H1 (cell line): ENCODE results near the gene RNASET2. TPM values are rescaled to one million over a fixed set of nuclear protein-coding genes. Genes with fewer than 3 reads are reported as not detected.

Source experiments
- CTCF ChIA-PET: fragments of 300-600 bp; sonication (Branson Sonifier 250); formaldehyde crosslinking; loops from one replicate; lab custom pipeline; 2021; ENCODE audit not compliant: partially characterized antibody; lab: Charles Lee
- POLR2A ChIA-PET: fragments of 300-600 bp; sonication (Branson Sonifier 250); formaldehyde crosslinking; loops from one replicate; lab custom pipeline; 2021; ENCODE audit warnings: inconsistent platforms; ENCODE audit not compliant: partially characterized antibody; lab: Charles Lee
- DNase-seq, 2 experiments: peaks; one replicate each; pipeline versions ENCODE4 v3.0.0 to v3.0.0-alpha.2; 2010 to 2022; ENCODE audit warnings: low spot score in 2 of 2, low read depth in 1 of 2, mixed read lengths in 1 of 2
- FAIRE-seq: peaks from 2 replicates; lab custom pipeline; 2011; peaks lifted over from hg19 to GRCh38; lab: Jason Lieb, UNC
- H2AFZ ChIP-seq: 2 replicates; pipeline ENCODE4 v1.8.1; 2012; ENCODE audit warnings: low read length, inconsistent platforms
- H2AK5ac ChIP-seq: 2 replicates; pipeline ENCODE4 v1.6.1; 2013; ENCODE audit warnings: low read depth, low read length
- H2BK120ac ChIP-seq: replicated peaks from 2 replicates; pipeline ENCODE3; 2013; ENCODE audit warnings: low read depth, low read length, inconsistent platforms
- H2BK12ac ChIP-seq: 2 replicates; pipeline ENCODE4 v1.6.1; 2013; ENCODE audit warnings: low read depth, low read length
- H2BK15ac ChIP-seq: 2 replicates; pipeline ENCODE4 v1.6.1; 2013; ENCODE audit warnings: low read length
- H2BK20ac ChIP-seq: 2 replicates; pipeline ENCODE4 v1.6.1; 2013; ENCODE audit warnings: low read length
- H2BK5ac ChIP-seq: 2 replicates; pipeline ENCODE4 v1.6.1; 2013; ENCODE audit warnings: low read depth, low read length
- H3K14ac ChIP-seq: 2 replicates; pipeline ENCODE4 v1.6.1; 2013; ENCODE audit warnings: inconsistent platforms; ENCODE audit not compliant: insufficient read length
- H3K18ac ChIP-seq: 2 replicates; pipeline ENCODE4 v1.6.1; 2013; ENCODE audit warnings: low read length; ENCODE audit errors: extremely low read depth
- H3K23ac ChIP-seq: 2 replicates; pipeline ENCODE4 v1.6.1; 2013; ENCODE audit warnings: inconsistent platforms; ENCODE audit not compliant: insufficient read length
- H3K23me2 ChIP-seq: 2 replicates; pipeline ENCODE4 v1.6.1; 2013; ENCODE audit warnings: low read depth, low read length
- H3K27ac ChIP-seq: 2 replicates; pipeline ENCODE4 v1.6.1; 2011; ENCODE audit warnings: low read depth, low read length, inconsistent platforms
- H3K27me3 ChIP-seq, 4 experiments: replicated peaks in 1 of 4; 1 replicate in 1 of 4; 2 replicates in 3 of 4; pipeline versions ENCODE4 v1.6.1 to v1.8.1; 2011 to 2013; ENCODE audit warnings: low read length in 3 of 4, mild to moderate bottlenecking in 3 of 4, inconsistent platforms in 2 of 4, mixed read lengths in 2 of 4, moderate library complexity in 1 of 4; ENCODE audit not compliant: control insufficient read depth in 3 of 4, insufficient read depth in 3 of 4; ENCODE audit errors: extremely low read depth in 1 of 4
- H3K36me3 ChIP-seq, 4 experiments: 2 replicates each; pipeline versions ENCODE4 v1.6.1 to v1.8.1; 2011 to 2013; ENCODE audit warnings: mild to moderate bottlenecking in 4 of 4, low read length in 3 of 4, moderate library complexity in 2 of 4, control low read depth in 1 of 4, inconsistent platforms in 1 of 4; ENCODE audit not compliant: insufficient read depth in 4 of 4, control insufficient read depth in 2 of 4
- H3K4ac ChIP-seq: replicated peaks from 2 replicates; pipeline ENCODE3; 2013; ENCODE audit warnings: low read length, low read depth, mixed read lengths, inconsistent platforms; ENCODE audit not compliant: insufficient read length
- H3K4me1 ChIP-seq, 4 experiments: replicated peaks in 1 of 4; 1 replicate in 1 of 4; 2 replicates in 3 of 4; pipeline versions ENCODE4 v1.6.1 to v1.8.1; 2011 to 2013; ENCODE audit warnings: low read length in 3 of 4, inconsistent platforms in 2 of 4, mixed read lengths in 1 of 4; ENCODE audit not compliant: insufficient read depth in 4 of 4, control insufficient read depth in 3 of 4
- H3K4me2 ChIP-seq, 2 experiments: 2 replicates each; pipeline versions ENCODE4 v1.6.1 to v1.8.1; 2011 to 2013; ENCODE audit warnings: low read depth in 2 of 2, low read length in 2 of 2, control low read depth in 1 of 2, inconsistent platforms in 1 of 2, mild to moderate bottlenecking in 1 of 2; ENCODE audit not compliant: insufficient read depth in 1 of 2
- H3K4me3 ChIP-seq, 4 experiments: fragments of 200-600, 300-600 bp in 1 of 4; sonication (generic), shearing (Covaris generic), sonication (Bioruptor Twin) in 1 of 4; 2 replicates each; pipeline versions ENCODE4 v1.5.1 to v1.8.1; 2011 to 2016; ENCODE audit warnings: low read length in 4 of 4, low read depth in 3 of 4, control low read depth in 2 of 4, inconsistent platforms in 2 of 4, mild to moderate bottlenecking in 2 of 4, mixed read lengths in 1 of 4, moderate library complexity in 1 of 4; ENCODE audit not compliant: insufficient read depth in 2 of 4; ENCODE audit errors: extremely low read depth in 1 of 4
- H3K56ac ChIP-seq: replicated peaks from 2 replicates; pipeline ENCODE3; 2013; ENCODE audit warnings: low read depth, mild to moderate bottlenecking, mixed read lengths, low read length, inconsistent platforms; ENCODE audit not compliant: insufficient read length
- H3K79me1 ChIP-seq: 2 replicates; pipeline ENCODE4 v1.6.1; 2013; ENCODE audit warnings: low read depth, low read length, control low read depth
- H3K79me2 ChIP-seq, 2 experiments: 2 replicates each; pipeline versions ENCODE4 v1.6.1 to v1.8.1; 2012 to 2013; ENCODE audit warnings: low read length in 2 of 2, mild to moderate bottlenecking in 2 of 2, inconsistent platforms in 1 of 2; ENCODE audit not compliant: insufficient read depth in 2 of 2, control insufficient read depth in 1 of 2
- H3K9ac ChIP-seq, 4 experiments: replicated peaks in 1 of 4; 1 replicate in 1 of 4; 2 replicates in 3 of 4; pipeline versions ENCODE4 v1.6.1 to v1.8.1; 2011 to 2013; ENCODE audit warnings: low read depth in 3 of 4, low read length in 3 of 4, control low read depth in 2 of 4, mild to moderate bottlenecking in 2 of 4, moderate library complexity in 2 of 4, inconsistent platforms in 1 of 4; ENCODE audit errors: extremely low read depth in 1 of 4
- H3K9me3 ChIP-seq, 2 experiments: 2 replicates each; pipeline versions ENCODE4 v1.6.1 to v1.8.1; 2012 to 2013; ENCODE audit warnings: mild to moderate bottlenecking in 2 of 2, moderate library complexity in 2 of 2, control low read depth in 1 of 2, inconsistent platforms in 1 of 2, low read depth in 1 of 2, low read length in 1 of 2, mixed read lengths in 1 of 2; ENCODE audit not compliant: insufficient read depth in 2 of 2
- H4K20me1 ChIP-seq, 2 experiments: replicated peaks in 1 of 2; 2 replicates each; pipeline versions ENCODE3 to v1.8.1; 2011 to 2013; ENCODE audit warnings: inconsistent platforms in 2 of 2, low read length in 2 of 2, mild to moderate bottlenecking in 1 of 2; ENCODE audit not compliant: insufficient read depth in 2 of 2, control insufficient read depth in 1 of 2
- H4K5ac ChIP-seq: 2 replicates; pipeline ENCODE4 v1.6.1; 2013; ENCODE audit warnings: low read length, low read depth, mixed read lengths, inconsistent platforms; ENCODE audit not compliant: insufficient read length
- H4K8ac ChIP-seq: 2 replicates; pipeline ENCODE4 v1.8.0; 2013; ENCODE audit warnings: mild to moderate bottlenecking, moderate library complexity, low read length, inconsistent platforms; ENCODE audit not compliant: insufficient read depth; ENCODE audit errors: extremely low read depth
- H4K91ac ChIP-seq: replicated peaks from 2 replicates; pipeline ENCODE3; 2013; ENCODE audit warnings: low read length, mixed read lengths, inconsistent platforms; ENCODE audit not compliant: insufficient read length
- CEBPB ChIP-seq: IDR thresholded peaks from 2 replicates; pipeline ENCODE4 v1.6.1; 2012; ENCODE audit warnings: low read depth, low read length
- EGR1 ChIP-seq: IDR thresholded peaks from 2 replicates; pipeline ENCODE4 v1.6.1; 2011; ENCODE audit warnings: low read depth, low read length, borderline replicate concordance
- GTF2F1 ChIP-seq: IDR thresholded peaks from 2 replicates; pipeline ENCODE4 v1.6.1; 2012; ENCODE audit warnings: low read depth, low read length, improper control_type of control experiment, borderline replicate concordance
- HDAC6 ChIP-seq: IDR thresholded peaks from one replicate; pipeline ENCODE4 v1.7.1; 2012; ENCODE audit warnings: low read depth, mild to moderate bottlenecking, inconsistent platforms, low read length, moderate library complexity
- JUN ChIP-seq: IDR thresholded peaks from 2 replicates; pipeline ENCODE4 v1.6.1; 2011; ENCODE audit warnings: low read depth, mild to moderate bottlenecking, improper control_type of control experiment, low read length
- KDM1A ChIP-seq: fragments of 200-600, 300-600 bp; sonication (generic); IDR thresholded peaks from 2 replicates; pipeline ENCODE4 v1.7.1; 2016; ENCODE audit warnings: mild to moderate bottlenecking, low read length, borderline replicate concordance
- RXRA ChIP-seq: IDR thresholded peaks from 2 replicates; pipeline ENCODE4 v1.6.1; 2011; ENCODE audit warnings: low read depth, mild to moderate bottlenecking, low read length, moderate library complexity; ENCODE audit not compliant: insufficient read depth
- YY1 ChIP-seq: IDR thresholded peaks from 2 replicates; pipeline ENCODE4 v1.6.1; 2011; ENCODE audit warnings: low read depth, mild to moderate bottlenecking, low read length
- WGBS, 2 experiments: shearing (Covaris generic) in 1 of 2; methylation state at CpG; one replicate each; pipeline versions ENCODE4 v1.1.6 to v1.1.7; 2013 to 2015; ENCODE audit warnings: low lambda C conversion rate in 2 of 2, mixed read lengths in 2 of 2, inconsistent platforms in 1 of 2, low coverage in 1 of 2, missing lambda C conversion rate in 1 of 2; ENCODE audit not compliant: insufficient replicate concordance in 2 of 2, insufficient coverage in 1 of 2, insufficient read length in 1 of 2; ENCODE audit errors: extremely low coverage in 1 of 2, missing lambda C conversion rate in 1 of 2; 5-methylcytosine and 5-hydroxymethylcytosine counted together
- polyA plus RNA-seq, 7 experiments: library from polyadenylated mRNA; depleted of rRNA in 3 of 7; stranded (reverse) in 5 of 7; unstranded in 2 of 7; fragments of >200 nt in 5 of 7; fragments of 200-250 nt in 2 of 7; gene quantifications; 1 replicate in 5 of 7; 2 replicates in 1 of 7; 4 replicates in 1 of 7; pipeline versions ENCODE4 v1.2.1 to v1.2.3, GENCODE V29; 2011 to 2013; ENCODE audit warnings: missing spikeins in 2 of 7, mixed read lengths in 2 of 7
- total RNA-seq: library from RNA; stranded (reverse); fragmentation: NEBNext Ultra II Directional; extraction: Animal tissue kit (Norgen Biotek cat#: 25700); gene quantifications from 2 replicates; pipeline ENCODE4 v1.2.1, GENCODE V29; 2021
- TF ChIP-seq, protein P1 (sequence below): IDR thresholded peaks from 2 replicates; pipeline ENCODE4 v1.6.1; 2012; ENCODE audit warnings: low read length, inconsistent platforms
- TF ChIP-seq, protein P2 (sequence below): IDR thresholded peaks from 2 replicates; pipeline ENCODE4 v1.6.1; 2011; ENCODE audit warnings: low read length, improper control_type of control experiment

The RNASET2 gene
- total and polyA plus RNA-seq, 2 of the 8 experiments (the other 6 are each of a cell fraction or from before 2014, with no cell fraction given): 15.7 to 22.9 TPM

DNA sequence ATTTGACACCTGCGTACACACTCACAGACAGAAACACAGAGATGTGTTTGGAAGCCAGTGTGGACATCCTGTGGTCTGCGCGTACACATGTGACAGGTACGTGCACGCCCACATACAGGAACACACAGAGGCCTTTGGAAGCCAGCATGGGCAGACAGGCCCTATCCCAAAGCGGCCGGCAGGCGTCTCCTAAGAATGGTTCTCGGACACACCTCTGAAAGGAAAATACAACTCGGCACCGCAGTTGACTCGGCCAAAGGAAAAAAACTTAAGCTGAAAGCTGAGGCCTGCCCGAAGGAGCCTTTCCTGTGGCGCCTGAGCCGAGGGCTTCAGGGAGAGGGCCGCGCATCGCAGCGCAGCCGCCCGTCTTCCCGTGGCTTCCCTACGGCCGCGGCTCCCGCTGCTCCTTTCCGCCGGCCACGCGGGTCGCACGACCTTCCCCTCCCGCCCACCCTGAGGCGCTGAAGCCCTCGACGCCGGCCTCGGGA is 41.5 kb upstream of the RNASET2 start:
- ChIA-PET POLR2A (interaction anchor here (0.9 to 2.9 kb wide), 3 partner anchors 9 to 47 kb away, joined by 4 to 6 read pairs (median 4); no protein-coding TSS in a partner anchor), CTCF (interaction anchor here (0.6 to 1.6 kb wide), 4 partner anchors 8 to 233 kb away, joined by 3 to 8 read pairs (median 4); no protein-coding TSS in a partner anchor)
- no peak overlapping the region for H3K27ac ChIP-seq
- H3K23ac ChIP-seq: no peak overlapping the region
- no peaks in the 10 kb centered on the region for H3K9me3 ChIP-seq
- no peak overlapping the region for H3K18ac ChIP-seq
- no peak for FAIRE-seq
- H3K4ac ChIP-seq: no peak overlapping the region
- H2AK5ac ChIP-seq: no peak overlapping the region
- H2AFZ ChIP-seq: no peak overlapping the region
- H3K14ac ChIP-seq: no peak overlapping the region
- H2BK120ac ChIP-seq: no peak overlapping the region
- DNase-seq: peak in 1 of 2 experiments; percentile 70
- WGBS, 2 experiments: 12% methylated on average over 22 of the region's 38 CpGs; no CpG with 5 or more reads in 1 of the 2 experiments
- no peak overlapping the region for H2BK12ac ChIP-seq
- H4K5ac ChIP-seq: no peak overlapping the region
- H3K36me3 ChIP-seq: peaks cover 0 to 27% (median 7%) of the 10 kb centered on the region in 4 experiments; a peak in 4 of 8 replicates
- no peak overlapping the region for H4K8ac ChIP-seq
- peaks cover 4 to 67% of the 10 kb centered on the region in 2 experiments for H3K79me2 ChIP-seq
- peaks cover 6 to 8% of the 10 kb centered on the region in 2 experiments for H4K20me1 ChIP-seq
- H2BK5ac ChIP-seq: no peak overlapping the region
- H3K9ac ChIP-seq: peak overlapping the region in 1 of 4 experiments; percentile 54; a peak in 3 of 7 replicates
- H2BK15ac ChIP-seq: no peak overlapping the region
- peaks cover 13% of the 10 kb centered on the region for H3K79me1 ChIP-seq
- no peak overlapping the region for H2BK20ac ChIP-seq
- no peak overlapping the region for H3K56ac ChIP-seq
- H3K23me2 ChIP-seq: peaks cover 6% of the 10 kb centered on the region; the same call in 1 of the 2 replicates
- H3K4me2 ChIP-seq: peak overlapping the region; percentile 83 to 91
- H3K27me3 ChIP-seq: no peaks in the 10 kb centered on the region
- peaks cover 0 to 8% (median 4%) of the 10 kb centered on the region in 4 experiments; a peak in 5 of 7 replicates for H3K4me1 ChIP-seq
- H4K91ac ChIP-seq: no peak overlapping the region
- peak overlapping the region; percentile 61 to 90 (median 76) for H3K4me3 ChIP-seq
- TF ChIP-seq GTF2F1 (no peak), YY1 (no peak), JUN (no peak), RXRA (no peak), EGR1 (no peak), CEBPB (no peak), KDM1A (peak; percentile 60; the same call in 1 of the 2 replicates), HDAC6 (no peak)
- TF ChIP-seq, protein P1, sequence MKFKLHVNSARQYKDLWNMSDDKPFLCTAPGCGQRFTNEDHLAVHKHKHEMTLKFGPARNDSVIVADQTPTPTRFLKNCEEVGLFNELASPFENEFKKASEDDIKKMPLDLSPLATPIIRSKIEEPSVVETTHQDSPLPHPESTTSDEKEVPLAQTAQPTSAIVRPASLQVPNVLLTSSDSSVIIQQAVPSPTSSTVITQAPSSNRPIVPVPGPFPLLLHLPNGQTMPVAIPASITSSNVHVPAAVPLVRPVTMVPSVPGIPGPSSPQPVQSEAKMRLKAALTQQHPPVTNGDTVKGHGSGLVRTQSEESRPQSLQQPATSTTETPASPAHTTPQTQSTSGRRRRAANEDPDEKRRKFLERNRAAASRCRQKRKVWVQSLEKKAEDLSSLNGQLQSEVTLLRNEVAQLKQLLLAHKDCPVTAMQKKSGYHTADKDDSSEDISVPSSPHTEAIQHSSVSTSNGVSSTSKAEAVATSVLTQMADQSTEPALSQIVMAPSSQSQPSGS: no peak
- TF ChIP-seq, protein P2, sequence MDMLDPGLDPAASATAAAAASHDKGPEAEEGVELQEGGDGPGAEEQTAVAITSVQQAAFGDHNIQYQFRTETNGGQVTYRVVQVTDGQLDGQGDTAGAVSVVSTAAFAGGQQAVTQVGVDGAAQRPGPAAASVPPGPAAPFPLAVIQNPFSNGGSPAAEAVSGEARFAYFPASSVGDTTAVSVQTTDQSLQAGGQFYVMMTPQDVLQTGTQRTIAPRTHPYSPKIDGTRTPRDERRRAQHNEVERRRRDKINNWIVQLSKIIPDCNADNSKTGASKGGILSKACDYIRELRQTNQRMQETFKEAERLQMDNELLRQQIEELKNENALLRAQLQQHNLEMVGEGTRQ: no peak
